Urinary bladder (tissue), 4 donors: ENCODE results near the gene CDH15. TPM values are rescaled to one million over a fixed set of nuclear protein-coding genes. Genes with fewer than 3 reads are reported as not detected.

Source experiments
- DNase-seq: peaks from one replicate; pipeline ENCODE4 v3.0.0-alpha.2; 2015; ENCODE audit errors: extremely low spot score
- H3K27ac ChIP-seq: one replicate; pipeline ENCODE4 v1.5.1; 2013; ENCODE audit warnings: low read depth, mild to moderate bottlenecking, moderate library complexity
- H3K36me3 ChIP-seq: one replicate; pipeline ENCODE4 v1.6.1; 2013; ENCODE audit warnings: mild to moderate bottlenecking, moderate library complexity; ENCODE audit not compliant: insufficient read depth
- H3K4me1 ChIP-seq: one replicate; pipeline ENCODE4 v1.6.1; 2013; ENCODE audit warnings: mild to moderate bottlenecking, moderate library complexity; ENCODE audit not compliant: insufficient read depth
- H3K4me3 ChIP-seq: one replicate; pipeline ENCODE4 v1.5.1; 2013; ENCODE audit warnings: low read depth, low read length
- WGBS: extraction: QIAGEN DNeasy Blood & Tissue Kit; methylation state at CpG from one replicate; pipeline ENCODE4 v1.1.7; 2013; 5-methylcytosine and 5-hydroxymethylcytosine counted together
- polyA plus RNA-seq: library from polyadenylated mRNA; stranded (reverse); fragments of 200-250 nt; gene quantifications from one replicate; pipeline ENCODE4 v1.2.3, GENCODE V29; 2013
- total RNA-seq: library from RNA; depleted of rRNA; stranded (reverse); fragments of >200 nt; gene quantifications from one replicate; pipeline ENCODE4 v1.2.3, GENCODE V29; 2014
- donor health status: healthy with polysubstance abuse.
- donor health status: healthy.

The CDH15 gene
- total and polyA plus RNA-seq, 2 donors: 0.05 to 3.7 TPM

GRCh38 chr16:89207993-89208392, 36.4 kb downstream of the CDH15 start:
- DNase-seq: no peak
- no peak overlapping the region for H3K4me3 ChIP-seq
- WGBS: 93% methylated on average over 4 of the region's 4 CpGs
- no peak overlapping the region for H3K27ac ChIP-seq
- no peaks in the 10 kb centered on the region for H3K4me1 ChIP-seq
- no peaks in the 10 kb centered on the region for H3K36me3 ChIP-seq

DNA sequence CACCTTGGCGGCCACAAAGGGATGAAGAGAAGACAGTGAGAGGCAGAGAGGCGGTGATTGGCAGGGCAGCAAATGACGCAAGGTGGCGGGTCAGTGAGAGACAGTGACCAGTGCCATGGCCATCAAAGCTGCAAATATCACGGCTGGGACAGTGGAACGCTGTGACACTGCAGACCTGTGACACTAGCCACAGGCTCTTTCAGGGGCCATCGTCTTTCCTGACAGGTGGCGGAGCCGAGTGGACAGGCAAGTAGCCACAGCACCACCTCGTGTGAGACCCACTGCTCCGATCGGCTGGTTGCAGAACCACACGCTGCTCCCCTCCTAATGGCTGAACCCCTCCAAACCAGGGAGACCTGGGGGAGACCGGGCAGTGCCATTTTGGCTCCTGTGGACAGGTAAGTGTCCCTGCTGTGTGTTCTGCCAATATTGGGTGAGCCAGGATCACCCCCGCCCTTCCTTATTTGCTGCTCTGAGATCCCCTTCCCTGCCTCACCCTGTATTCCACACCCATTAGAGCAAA, 38.0 kb downstream of the CDH15 start:
- Histone ChIP-seq H3K27ac (no peak overlapping the region), H3K4me3 (no peak overlapping the region), H3K36me3 (no peaks in the 10 kb centered on the region), H3K4me1 (no peaks in the 10 kb centered on the region)
- no peak for DNase-seq
- 69% methylated on average over 15 of the region's 15 CpGs for WGBS

DNA sequence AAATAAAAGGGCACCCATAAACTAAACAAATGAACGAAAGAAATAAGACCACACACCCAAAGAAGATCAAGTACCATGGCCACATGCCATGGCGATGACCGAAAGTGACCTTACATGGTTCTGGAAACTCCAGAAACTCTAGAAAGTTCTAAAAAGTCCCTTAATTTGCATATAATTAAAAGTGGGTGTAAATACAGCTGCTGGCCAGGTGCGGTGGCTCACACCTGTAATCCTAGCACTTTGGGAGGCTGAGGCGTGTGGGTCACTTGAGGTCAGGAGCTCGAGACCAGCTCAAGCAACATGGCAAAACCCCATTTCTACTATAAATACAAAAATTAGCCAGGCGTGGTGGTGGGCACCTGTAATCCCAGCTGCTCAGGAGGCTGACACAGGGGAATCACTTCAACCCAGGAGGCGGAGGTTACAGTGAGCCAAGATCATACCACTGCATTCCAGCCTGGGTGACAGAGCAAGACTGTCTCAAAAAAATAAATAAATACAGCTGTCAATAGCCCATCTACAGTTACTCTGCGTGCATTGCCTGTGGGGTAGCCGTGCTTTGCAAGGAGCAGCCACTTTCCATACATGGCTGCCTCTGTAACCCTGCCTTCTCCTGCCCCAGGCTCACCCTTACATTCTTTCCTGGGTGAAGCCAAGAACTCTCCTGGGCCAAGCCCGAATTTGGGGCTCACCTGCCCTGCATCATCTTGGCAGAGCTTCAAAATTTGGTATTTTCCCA, 38.8 kb downstream of the CDH15 start:
- 67% methylated on average over 11 of the region's 11 CpGs for WGBS
- Histone ChIP-seq H3K36me3 (no peaks in the 10 kb centered on the region), H3K4me3 (no peak overlapping the region), H3K27ac (no peak overlapping the region), H3K4me1 (no peaks in the 10 kb centered on the region)
- no peak for DNase-seq

DNA sequence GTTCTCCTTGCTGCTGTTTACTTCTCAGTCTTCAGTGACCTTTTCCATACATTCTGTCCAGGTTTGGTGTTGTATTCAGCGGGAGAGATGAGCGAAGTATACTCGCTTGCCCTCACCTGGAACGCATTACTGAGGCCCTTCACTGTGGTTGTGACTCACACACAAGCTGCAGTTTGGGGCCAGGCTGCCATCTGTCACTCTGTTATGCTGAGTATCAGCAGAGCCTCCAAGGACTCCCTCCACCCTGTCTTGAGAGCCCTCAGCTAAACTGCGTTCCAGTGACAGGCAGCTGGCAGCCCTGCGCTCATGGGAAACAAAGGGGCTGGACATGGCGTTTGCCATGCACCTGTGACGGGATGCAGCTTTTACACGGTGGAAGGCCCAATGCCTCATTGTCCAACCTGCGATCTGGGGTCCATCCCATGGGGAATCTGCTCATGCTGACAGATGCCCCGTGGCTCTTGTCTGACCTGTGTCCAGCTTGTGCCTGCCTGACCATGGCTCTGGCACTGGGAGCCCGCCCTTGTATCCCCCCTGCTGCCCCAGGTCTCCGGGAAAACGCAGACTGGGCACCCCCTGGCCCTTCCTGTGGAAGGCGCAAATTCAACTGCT, 39.5 kb downstream of the CDH15 start:
- Histone ChIP-seq H3K4me1 (no peaks in the 10 kb centered on the region), H3K4me3 (no peak overlapping the region), H3K27ac (no peak overlapping the region), H3K36me3 (no peaks in the 10 kb centered on the region)
- DNase-seq: no peak
- 62% methylated on average over 15 of the region's 15 CpGs for WGBS

DNA sequence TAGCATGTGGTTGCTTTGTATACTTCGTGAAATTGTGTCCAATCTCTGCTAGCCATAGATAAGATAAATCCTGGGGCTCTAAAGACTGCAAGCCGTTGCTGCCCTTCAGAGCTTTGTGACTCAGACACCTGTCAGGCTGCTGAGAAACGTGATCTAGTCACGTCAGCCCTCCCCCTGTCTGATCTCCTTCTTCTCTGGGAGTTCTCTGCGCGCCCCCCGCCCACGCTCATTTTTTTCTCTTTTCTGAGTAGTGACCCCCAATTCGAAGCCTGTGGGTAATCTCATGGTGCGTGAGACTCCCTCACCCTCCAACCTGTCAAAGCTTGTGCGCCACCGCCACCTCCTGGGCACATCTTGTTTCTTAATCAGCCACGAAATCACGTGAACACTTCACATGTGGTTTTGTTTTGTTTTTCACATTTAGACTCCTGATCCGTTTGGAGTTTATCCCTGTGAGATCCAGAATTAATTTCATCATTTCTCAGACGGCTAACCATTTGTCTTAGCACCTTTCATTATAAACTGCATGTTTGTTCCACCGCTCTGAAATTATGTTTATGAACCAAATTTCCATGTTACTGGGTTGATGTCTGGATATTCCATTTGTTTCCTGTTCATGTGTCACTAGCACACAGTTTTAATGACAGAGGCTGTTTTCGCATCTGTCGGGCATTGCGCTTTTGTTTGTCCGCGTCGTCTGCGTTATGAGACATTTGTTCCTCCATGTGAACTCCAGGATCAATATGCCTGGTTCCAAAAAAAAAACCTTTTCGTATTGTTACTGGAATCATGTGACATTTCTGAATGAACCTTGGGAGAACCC, 45.0 kb downstream of the CDH15 start:
- Histone ChIP-seq H3K4me3 (peak overlapping the region; percentile 75), H3K27ac (peak overlapping the region; percentile 94), H3K36me3 (no peaks in the 10 kb centered on the region), H3K4me1 (no peaks in the 10 kb centered on the region)
- WGBS: 2% methylated on average over 25 of the region's 25 CpGs
- peak; percentile 39 for DNase-seq

- under 1% methylated on average over 11 of the region's 11 CpGs for WGBS
- no peaks in the 10 kb centered on the region for H3K36me3 ChIP-seq
- DNase-seq: no peak
- H3K4me1 ChIP-seq: no peaks in the 10 kb centered on the region
- H3K4me3 ChIP-seq: peak overlapping the region; percentile 75
- H3K27ac ChIP-seq: peak overlapping the region; percentile 94
Measured at GRCh38 chr16:89217138-89217387, 45.5 kb downstream of the CDH15 start.

DNA sequence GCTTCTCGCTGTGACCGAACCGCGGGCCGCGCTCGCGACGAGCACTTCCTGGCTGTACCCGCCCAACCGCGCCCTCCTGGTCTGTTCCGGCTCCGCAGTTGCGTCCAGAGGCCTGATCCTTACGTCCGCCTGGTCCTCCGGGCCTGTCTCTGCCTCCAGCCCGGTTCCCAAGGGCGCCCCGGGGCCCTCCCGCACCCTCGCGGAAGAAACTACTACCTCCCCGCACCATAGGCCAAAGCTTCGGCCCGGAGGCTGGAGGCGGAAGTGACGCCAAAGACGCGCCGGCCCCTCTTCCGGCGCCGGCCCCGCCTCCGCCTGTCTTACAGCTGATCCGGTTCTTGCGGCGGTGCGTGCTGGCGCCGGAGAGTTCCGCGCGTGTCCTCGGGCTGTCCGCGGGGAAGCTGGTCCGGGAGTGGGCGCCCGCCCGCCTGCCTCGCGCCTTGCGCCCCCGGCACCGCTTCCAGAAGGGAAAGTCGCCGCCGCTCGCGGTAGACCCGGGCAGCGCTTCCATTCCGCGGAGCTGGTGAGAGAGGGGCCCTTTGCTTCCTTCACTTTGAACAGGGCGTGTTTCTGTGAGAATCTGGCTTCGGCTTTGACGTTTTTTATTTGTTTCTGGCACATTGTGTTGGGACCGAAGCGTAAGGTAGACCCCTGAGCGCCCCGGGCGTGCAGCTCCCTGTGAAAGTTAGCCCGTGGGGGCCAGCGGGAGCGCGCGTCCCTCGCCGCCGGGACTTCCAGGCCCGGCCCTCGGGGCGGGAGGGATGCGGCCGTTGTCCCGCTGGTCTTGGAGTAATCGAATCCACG, 46.0 kb downstream of the CDH15 start, which contains the start of gene ZNF778:
Gene ZNF778, plus strand, starts transcription at position 316 of the 804 bp plus-strand sequence. CDS start 3,425 bp downstream, outside the sequence.
- no peak for DNase-seq

GRCh38 chr16:89219365-89219764, 47.8 kb downstream of the CDH15 start:
- WGBS: 83% methylated on average over 5 of the region's 5 CpGs
- Histone ChIP-seq H3K27ac (no peak overlapping the region), H3K36me3 (no peaks in the 10 kb centered on the region), H3K4me3 (no peak overlapping the region), H3K4me1 (no peaks in the 10 kb centered on the region)
- DNase-seq: no peak

More for the DNA sequence above, 46.0 kb downstream of the CDH15 start, which contains the start of gene ZNF778:
- Histone ChIP-seq H3K27ac (peak within 1 kb of the TSS; percentile 94), H3K4me3 (peak within 1 kb of the TSS; percentile 75), H3K4me1 (no peaks in the 10 kb centered on the region), H3K36me3 (no peaks in the 10 kb centered on the region)
- WGBS: under 1% methylated on average over 91 of the region's 91 CpGs

GRCh38 chr16:89221604-89222003, 50.1 kb downstream of the CDH15 start:
- Histone ChIP-seq H3K36me3 (no peaks in the 10 kb centered on the region), H3K4me1 (no peaks in the 10 kb centered on the region), H3K4me3 (no peak overlapping the region), H3K27ac (no peak overlapping the region)
- DNase-seq: no peak
- 90% methylated on average over 3 of the region's 3 CpGs for WGBS

GRCh38 chr16:89222931-89223330, 51.4 kb downstream of the CDH15 start:
- Histone ChIP-seq H3K4me3 (no peak overlapping the region), H3K27ac (no peak overlapping the region), H3K4me1 (no peaks in the 10 kb centered on the region), H3K36me3 (peaks cover 4% of the 10 kb centered on the region)
- no peak for DNase-seq
- WGBS: 94% methylated on average over 21 of the region's 21 CpGs

DNA sequence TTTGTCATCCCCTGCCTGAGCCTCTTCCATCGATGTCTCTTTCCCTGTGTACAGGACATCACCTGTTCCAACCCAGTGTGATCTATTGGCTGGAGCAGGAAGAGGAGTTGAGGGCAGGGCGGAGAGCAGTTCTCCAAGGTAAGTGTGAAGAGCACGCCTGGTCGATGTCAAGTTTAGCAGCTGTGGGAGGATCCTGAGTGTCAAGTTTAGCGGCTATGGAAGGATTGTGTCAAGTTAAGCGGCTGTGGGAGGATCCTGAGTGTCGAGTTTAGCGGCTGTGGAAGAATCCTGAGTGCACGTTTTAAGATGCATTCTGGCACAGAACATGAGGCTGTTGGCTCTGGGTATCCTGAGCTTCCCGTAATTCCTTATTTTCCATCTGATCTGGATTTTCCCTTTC, 53.1 kb downstream of the CDH15 start:
- peaks cover 4% of the 10 kb centered on the region for H3K36me3 ChIP-seq
- no peak overlapping the region for H3K4me3 ChIP-seq
- DNase-seq: no peak
- H3K27ac ChIP-seq: no peak overlapping the region
- no peaks in the 10 kb centered on the region for H3K4me1 ChIP-seq
- WGBS: 96% methylated on average over 10 of the region's 10 CpGs

GRCh38 chr16:89230255-89230654, 58.7 kb downstream of the CDH15 start:
- no peaks in the 10 kb centered on the region for H3K4me1 ChIP-seq
- DNase-seq: no peak
- peaks cover 6% of the 10 kb centered on the region for H3K36me3 ChIP-seq
- H3K4me3 ChIP-seq: no peak overlapping the region
- no peak overlapping the region for H3K27ac ChIP-seq
- WGBS: 95% methylated on average over 14 of the region's 14 CpGs

DNA sequence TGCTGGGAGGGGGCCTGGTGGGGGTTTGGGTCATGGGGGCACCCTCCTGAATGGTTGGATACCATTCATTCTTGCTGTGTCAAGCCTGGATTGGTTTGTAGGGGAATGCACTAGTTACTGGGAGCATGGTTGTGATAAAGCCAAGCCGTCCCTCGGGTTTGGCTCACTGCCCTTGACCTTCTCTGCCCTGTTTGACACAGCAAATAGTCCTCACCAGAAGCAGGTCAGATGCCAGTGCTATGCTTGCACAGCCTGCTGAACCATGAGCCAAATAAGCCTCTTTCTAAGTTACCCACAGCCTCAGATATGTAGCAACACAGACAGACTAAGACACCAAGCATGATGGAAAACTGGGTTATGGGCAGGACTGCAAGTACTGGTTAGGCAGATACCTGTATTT, 60.6 kb downstream of the CDH15 start:
- Histone ChIP-seq H3K36me3 (peaks cover 3% of the 10 kb centered on the region), H3K27ac (no peak overlapping the region)
- 78% methylated on average over 2 of the region's 2 CpGs for WGBS

More for the DNA sequence above, 60.6 kb downstream of the CDH15 start:
- no peak for DNase-seq
- H3K4me3 ChIP-seq: no peak overlapping the region
- H3K4me1 ChIP-seq: no peaks in the 10 kb centered on the region
